Measurements from ENCODE around the gene TTI1. TPM values are rescaled to one million over a fixed set of nuclear protein-coding genes. Genes with fewer than 3 reads are reported as not detected.

TTI1 gene
- polyA plus RNA-seq, 1 of the 3 experiments (the other 2 are of a cell fraction), result 15.6 TPM

DNA sequence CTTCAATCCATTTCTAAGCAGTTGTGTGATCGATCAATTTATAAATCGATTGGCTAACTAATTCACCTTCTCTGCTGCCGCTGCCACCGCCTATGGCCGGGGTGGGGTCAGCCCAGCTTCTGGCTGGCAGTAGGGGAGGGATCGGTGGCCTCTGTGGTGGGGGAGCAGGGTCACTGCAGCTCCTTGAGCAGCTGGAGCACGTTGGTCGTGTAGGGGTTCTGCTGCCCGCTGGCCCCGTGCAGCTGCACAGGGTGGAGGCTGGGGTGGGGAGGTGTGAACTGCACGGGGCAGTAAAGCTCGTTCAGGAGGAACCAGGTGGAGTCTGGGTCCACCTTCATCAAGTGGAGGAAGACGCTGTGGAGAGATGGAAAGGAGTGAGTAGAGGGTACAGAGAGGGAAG, 50.0 kb downstream of the TTI1 start:
- Histone ChIP-seq H3K27me3 (ENCODE audit: insufficient read depth) (no peaks in the 10 kb centered on the region), H3K4me2 (no peak overlapping the region), H3K4me3 (ENCODE audit: low read depth in 2 of 2, low read length in 1 of 2) (no peak overlapping the region), H3K9me3 (no peaks in the 10 kb centered on the region), H3K79me2 (ENCODE audit: insufficient read depth) (no peaks in the 10 kb centered on the region), H3F3A (replicated peaks; ENCODE audit: insufficient read depth) (no peaks in the 10 kb centered on the region), H3K9ac (no peak overlapping the region), H2AFZ (ENCODE audit: low read depth) (no peak overlapping the region), H3K9me2 (no peaks in the 10 kb centered on the region), H3K27ac (ENCODE audit: low read depth in 2 of 2, low read length in 1 of 2) (no peak overlapping the region; a peak in 1 of 4 replicates), H3K4me1 (ENCODE audit: control insufficient read depth in 1 of 2, insufficient read depth in 2 of 2, low read depth in 1 of 2, low read length in 1 of 2) (peaks cover 0 to 44% of the 10 kb centered on the region in 2 experiments; a peak in 2 of 4 replicates), H3K36me3 (replicated peaks in 1 of 2; ENCODE audit: control insufficient read depth in 1 of 2, insufficient read depth in 2 of 2, low read length in 1 of 2) (peaks cover 9 to 12% of the 10 kb centered on the region in 2 experiments), H4K20me1 (ENCODE audit: insufficient read depth) (0 out of 2 replicates have a peak, but pooled peaks cover 3% of the 10 kb centered on the region)
- CTCF ChIA-PET, result interaction anchor here (0.7 to 1.4 kb wide), 6 partner anchors 14 to 425 kb away, joined by 3 to 6 read pairs (median 3); no protein-coding TSS in a partner anchor
- no peak for TF ChIP-seq SIN3A (IDR thresholded peaks at IDR 0.05; ENCODE audit: borderline replicate concordance, low read depth, low read length)
- no peak for TF ChIP-seq RCOR1 (IDR thresholded peaks at IDR 0.05; ENCODE audit: low read length)
- TF ChIP-seq ELF1 (IDR thresholded peaks at IDR 0.05), result no peak
- TF ChIP-seq TCF12 (IDR thresholded peaks at IDR 0.05), result no peak
- no peak for TF ChIP-seq RFX5 (IDR thresholded peaks at IDR 0.05; ENCODE audit: low read length)
- no peak for DNase-seq
- 99% methylated on average over 10 of the region's 13 CpGs for WGBS (ENCODE audit: low lambda C conversion rate)
- POLR2A ChIA-PET, result no interaction called here

DNA sequence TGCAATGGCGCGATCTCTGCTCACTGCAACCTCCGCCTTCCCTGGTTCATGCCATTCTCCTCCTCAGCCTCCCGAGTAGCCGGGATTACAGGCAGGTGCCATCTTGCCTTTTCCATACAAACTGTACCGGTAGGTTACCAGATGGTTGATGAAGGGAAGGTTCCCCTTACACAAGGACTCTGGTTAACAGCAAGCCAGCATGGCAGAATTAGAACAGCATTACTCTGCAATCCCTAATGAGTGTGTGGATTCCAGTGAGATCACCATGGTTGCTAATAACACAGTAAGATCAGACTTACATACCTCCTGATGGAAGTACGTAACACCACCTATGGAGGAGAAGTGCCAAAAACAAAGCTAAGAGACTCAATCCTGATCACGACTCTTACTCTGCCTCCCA, 51.7 kb downstream of the TTI1 start:
- Histone ChIP-seq H3K9me2 (no peaks in the 10 kb centered on the region), H3K27me3 (ENCODE audit: insufficient read depth) (no peaks in the 10 kb centered on the region), H2AFZ (ENCODE audit: low read depth) (no peak overlapping the region), H3K36me3 (replicated peaks in 1 of 2; ENCODE audit: control insufficient read depth in 1 of 2, insufficient read depth in 2 of 2, low read length in 1 of 2) (peaks cover 5 to 12% of the 10 kb centered on the region in 2 experiments), H3K79me2 (ENCODE audit: insufficient read depth) (no peaks in the 10 kb centered on the region), H3K27ac (ENCODE audit: low read depth in 2 of 2, low read length in 1 of 2) (no peak overlapping the region), H4K20me1 (ENCODE audit: insufficient read depth) (0 out of 2 replicates have a peak, but pooled peaks cover 3% of the 10 kb centered on the region), H3F3A (replicated peaks; ENCODE audit: insufficient read depth) (no peaks in the 10 kb centered on the region), H3K4me2 (no peak overlapping the region), H3K4me3 (ENCODE audit: low read depth in 2 of 2, low read length in 1 of 2) (no peak overlapping the region), H3K9me3 (no peaks in the 10 kb centered on the region), H3K9ac (no peak overlapping the region), H3K4me1 (ENCODE audit: control insufficient read depth in 1 of 2, insufficient read depth in 2 of 2, low read depth in 1 of 2, low read length in 1 of 2) (peaks cover 0 to 28% of the 10 kb centered on the region in 2 experiments; a peak in 2 of 4 replicates)
- 97% methylated on average over 8 of the region's 8 CpGs for WGBS (ENCODE audit: low lambda C conversion rate)
- TF ChIP-seq FOSL2 (IDR thresholded peaks at IDR 0.05; ENCODE audit: borderline replicate concordance, low read depth), result no peak
- ChIA-PET CTCF (interaction anchor here (1.4 to 1.9 kb wide), 2 partner anchors 11 to 76 kb away, joined by 4 to 5 read pairs; no protein-coding TSS in a partner anchor), POLR2A (no interaction called here)
- no peak for DNase-seq

DNA sequence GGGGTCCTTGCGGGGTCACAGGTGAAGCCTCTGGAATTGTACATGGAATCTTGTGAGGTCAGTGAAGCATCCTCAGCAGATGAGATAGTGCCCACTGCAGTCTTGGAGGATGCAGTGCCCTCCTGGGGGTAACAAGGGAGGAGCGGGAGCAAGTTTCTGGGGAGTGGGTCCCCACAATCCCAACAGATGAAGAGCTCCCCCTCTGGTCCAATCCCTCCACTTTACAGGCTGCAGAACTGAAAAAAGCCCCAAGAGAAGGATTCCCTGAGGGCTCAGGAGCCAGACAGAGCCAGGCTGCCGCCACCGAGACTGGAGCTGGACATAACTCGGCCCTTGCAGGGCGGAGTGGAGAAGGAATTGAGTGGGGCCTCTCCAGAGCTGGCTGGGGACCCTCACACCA, 52.4 kb downstream of the TTI1 start:
- no peak overlapping the region for H2AFZ ChIP-seq (ENCODE audit: low read depth)
- H3K4me1 ChIP-seq (ENCODE audit: control insufficient read depth in 1 of 2, insufficient read depth in 2 of 2, low read depth in 1 of 2, low read length in 1 of 2), result peaks cover 0 to 21% of the 10 kb centered on the region in 2 experiments; a peak in 2 of 4 replicates
- CTCF ChIA-PET, result interaction anchor here (0.8 to 1.9 kb wide), 6 partner anchors 12 to 240 kb away, joined by 3 to 5 read pairs (median 3); no protein-coding TSS in a partner anchor
- DNase-seq, result no peak
- no peaks in the 10 kb centered on the region for H3K9me3 ChIP-seq
- H3K9me2 ChIP-seq, result no peaks in the 10 kb centered on the region
- POLR2A ChIA-PET, result no interaction called here
- 0 out of 2 replicates have a peak, but pooled peaks cover 3% of the 10 kb centered on the region for H4K20me1 ChIP-seq (ENCODE audit: insufficient read depth)
- H3K4me3 ChIP-seq (ENCODE audit: low read depth in 2 of 2, low read length in 1 of 2), result no peak overlapping the region
- no peaks in the 10 kb centered on the region for H3K27me3 ChIP-seq (ENCODE audit: insufficient read depth)
- 95% methylated on average over 2 of the region's 6 CpGs for WGBS (ENCODE audit: low lambda C conversion rate)
- H3K79me2 ChIP-seq (ENCODE audit: insufficient read depth), result no peaks in the 10 kb centered on the region
- no peak overlapping the region for H3K9ac ChIP-seq
- no peaks in the 10 kb centered on the region for H3F3A ChIP-seq (replicated peaks; ENCODE audit: insufficient read depth)
- H3K36me3 ChIP-seq (replicated peaks in 1 of 2; ENCODE audit: control insufficient read depth in 1 of 2, insufficient read depth in 2 of 2, low read length in 1 of 2), result peaks cover 5 to 8% of the 10 kb centered on the region in 2 experiments
- TF ChIP-seq FOXM1 (IDR thresholded peaks at IDR 0.05; ENCODE audit: low read depth), result no peak
- no peak for TF ChIP-seq MXI1 (IDR thresholded peaks at IDR 0.05; ENCODE audit: low read depth, low read length)
- no peak for TF ChIP-seq JUND (IDR thresholded peaks at IDR 0.05)
- TF ChIP-seq FOXJ3 (CRISPR knock-in tag; IDR thresholded peaks at IDR 0.05), result no peak
- no peak for TF ChIP-seq TCF12 (IDR thresholded peaks at IDR 0.05)
- no peak for TF ChIP-seq GABPA (IDR thresholded peaks at IDR 0.05; ENCODE audit: low read depth)
- no peak for TF ChIP-seq POLR2AphosphoS5 (IDR thresholded peaks at IDR 0.05; ENCODE audit: low read depth, low read length)
- TF ChIP-seq MEF2A (IDR thresholded peaks at IDR 0.05; ENCODE audit: borderline replicate concordance, low read depth), result no peak
- TF ChIP-seq CHD2 (IDR thresholded peaks at IDR 0.05; ENCODE audit: low read length, partially characterized antibody), result no peak
- TF ChIP-seq, protein P1, sequence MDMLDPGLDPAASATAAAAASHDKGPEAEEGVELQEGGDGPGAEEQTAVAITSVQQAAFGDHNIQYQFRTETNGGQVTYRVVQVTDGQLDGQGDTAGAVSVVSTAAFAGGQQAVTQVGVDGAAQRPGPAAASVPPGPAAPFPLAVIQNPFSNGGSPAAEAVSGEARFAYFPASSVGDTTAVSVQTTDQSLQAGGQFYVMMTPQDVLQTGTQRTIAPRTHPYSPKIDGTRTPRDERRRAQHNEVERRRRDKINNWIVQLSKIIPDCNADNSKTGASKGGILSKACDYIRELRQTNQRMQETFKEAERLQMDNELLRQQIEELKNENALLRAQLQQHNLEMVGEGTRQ (IDR thresholded peaks at IDR 0.05; ENCODE audit: borderline replicate concordance, low read depth, low read length), result no peak
- TF ChIP-seq RXRA (IDR thresholded peaks at IDR 0.05; ENCODE audit: borderline replicate concordance, low read depth), result no peak
- no peak for TF ChIP-seq SMC3 (IDR thresholded peaks at IDR 0.05; ENCODE audit: low read depth, low read length)
- H3K27ac ChIP-seq (ENCODE audit: low read depth in 2 of 2, low read length in 1 of 2), result no peak overlapping the region
- H3K4me2 ChIP-seq, result no peak overlapping the region
